GM12875 (cell line): ENCODE measurements around the gene KRTAP10-2.

Experiments
- H3K4me3 ChIP-seq: one replicate; pipeline ENCODE4 v1.5.1; 2011; ENCODE audit warnings: low read depth, low read length, control low read depth
- TF ChIP-seq, protein P1 (sequence below): IDR thresholded peaks from 2 replicates; pipeline ENCODE4 v1.5.1; 2011; ENCODE audit warnings: low read depth, mild to moderate bottlenecking, control low read depth, inconsistent platforms, low read length, moderate library complexity, borderline replicate concordance; ENCODE audit not compliant: insufficient read depth

KRTAP10-2 gene

GRCh38 chr21:44518686-44519085 is 32.6 kb downstream of the KRTAP10-2 start:
- no peak overlapping the region for H3K4me3 ChIP-seq
- TF ChIP-seq, protein P1, sequence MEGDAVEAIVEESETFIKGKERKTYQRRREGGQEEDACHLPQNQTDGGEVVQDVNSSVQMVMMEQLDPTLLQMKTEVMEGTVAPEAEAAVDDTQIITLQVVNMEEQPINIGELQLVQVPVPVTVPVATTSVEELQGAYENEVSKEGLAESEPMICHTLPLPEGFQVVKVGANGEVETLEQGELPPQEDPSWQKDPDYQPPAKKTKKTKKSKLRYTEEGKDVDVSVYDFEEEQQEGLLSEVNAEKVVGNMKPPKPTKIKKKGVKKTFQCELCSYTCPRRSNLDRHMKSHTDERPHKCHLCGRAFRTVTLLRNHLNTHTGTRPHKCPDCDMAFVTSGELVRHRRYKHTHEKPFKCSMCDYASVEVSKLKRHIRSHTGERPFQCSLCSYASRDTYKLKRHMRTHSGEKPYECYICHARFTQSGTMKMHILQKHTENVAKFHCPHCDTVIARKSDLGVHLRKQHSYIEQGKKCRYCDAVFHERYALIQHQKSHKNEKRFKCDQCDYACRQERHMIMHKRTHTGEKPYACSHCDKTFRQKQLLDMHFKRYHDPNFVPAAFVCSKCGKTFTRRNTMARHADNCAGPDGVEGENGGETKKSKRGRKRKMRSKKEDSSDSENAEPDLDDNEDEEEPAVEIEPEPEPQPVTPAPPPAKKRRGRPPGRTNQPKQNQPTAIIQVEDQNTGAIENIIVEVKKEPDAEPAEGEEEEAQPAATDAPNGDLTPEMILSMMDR = no peak

GRCh38 chr21:44517175-44517899 is 34.0 kb downstream of the KRTAP10-2 start:
- TF ChIP-seq, protein P1 = no peak
- H3K4me3 ChIP-seq = no peak overlapping the region

GRCh38 chr21:44516828-44517174 is 34.5 kb downstream of the KRTAP10-2 start:
- H3K4me3 ChIP-seq = no peak overlapping the region
- TF ChIP-seq, protein P1 = no peak

DNA sequence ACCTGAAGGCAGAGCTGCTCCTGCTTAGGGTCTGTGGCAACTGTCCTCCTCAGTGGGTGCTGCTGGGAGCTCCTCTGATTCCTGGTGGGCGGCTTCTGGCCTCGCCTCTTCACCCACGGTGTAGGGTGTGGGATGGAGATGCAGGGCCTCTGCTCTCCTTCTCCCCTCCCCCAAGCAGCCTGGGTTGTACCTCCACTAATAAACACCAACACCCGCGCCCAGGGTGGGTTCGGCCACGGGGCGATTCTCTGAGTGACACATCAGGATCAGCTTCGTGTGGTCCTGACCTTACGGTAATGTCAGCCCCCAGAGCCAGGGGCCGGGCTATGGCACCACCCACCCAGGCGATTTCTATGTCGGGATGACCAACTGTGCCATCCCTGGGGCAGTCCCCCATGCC is 35.0 kb downstream of the KRTAP10-2 start:
- H3K4me3 ChIP-seq = no peak overlapping the region
- TF ChIP-seq, protein P1 = no peak

GRCh38 chr21:44515359-44516165 is 35.7 kb downstream of the KRTAP10-2 start:
- TF ChIP-seq, protein P1 = no peak
- no peak overlapping the region for H3K4me3 ChIP-seq

- H3K4me3 ChIP-seq = no peak overlapping the region
- TF ChIP-seq, protein P1 = no peak
Measured at GRCh38 chr21:44514746-44515358, 36.5 kb downstream of the KRTAP10-2 start.
